NCI-H510A treated with DMSO at 0.1 percent for 48 hours (cell line): ENCODE results near the gene GTF2A2.

Experiments
- DNase-seq: peaks from one replicate; lab custom pipeline; 2025; lab: John Stamatoyannopoulos, UW

The GTF2A2 gene

GRCh38 chr15:59605994-59606393 lies 51.3 kb downstream of the GTF2A2 start:
- DNase-seq, result no peak

GRCh38 chr15:59598461-59598860 lies 58.9 kb downstream of the GTF2A2 start:
- no peak for DNase-seq

- no peak for DNase-seq
Observed at GRCh38 chr15:59596640-59597039, 60.7 kb downstream of the GTF2A2 start.

- DNase-seq, result no peak
Observed at GRCh38 chr15:59595434-59595915, 61.8 kb downstream of the GTF2A2 start.

- no peak for DNase-seq
Observed at GRCh38 chr15:59594991-59595390, 62.3 kb downstream of the GTF2A2 start.

GRCh38 chr15:59594493-59594942 lies 62.8 kb downstream of the GTF2A2 start:
- no peak for DNase-seq

GRCh38 chr15:59591356-59591755 lies 66.0 kb downstream of the GTF2A2 start:
- DNase-seq, result no peak

- no peak for DNase-seq
Observed at GRCh38 chr15:59590027-59590426, 67.3 kb downstream of the GTF2A2 start.
